NCI-H82 treated with DMSO at 0.1 percent for 48 hours (cell line): Measurements from ENCODE around the gene FAM24B.
"Not testable (repeated sequence)": the region's sequence is repeated elsewhere in the genome, so short reads cannot be mapped to it uniquely, and the experiment has no call there.

Experiments used
- DNase-seq: peaks from one replicate; lab custom pipeline; 2025; ENCODE audit not compliant: unreplicated experiment; lab: John Stamatoyannopoulos, UW

Gene FAM24B, protein sequence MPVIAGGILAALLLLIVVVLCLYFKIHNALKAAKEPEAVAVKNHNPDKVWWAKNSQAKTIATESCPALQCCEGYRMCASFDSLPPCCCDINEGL

DNA sequence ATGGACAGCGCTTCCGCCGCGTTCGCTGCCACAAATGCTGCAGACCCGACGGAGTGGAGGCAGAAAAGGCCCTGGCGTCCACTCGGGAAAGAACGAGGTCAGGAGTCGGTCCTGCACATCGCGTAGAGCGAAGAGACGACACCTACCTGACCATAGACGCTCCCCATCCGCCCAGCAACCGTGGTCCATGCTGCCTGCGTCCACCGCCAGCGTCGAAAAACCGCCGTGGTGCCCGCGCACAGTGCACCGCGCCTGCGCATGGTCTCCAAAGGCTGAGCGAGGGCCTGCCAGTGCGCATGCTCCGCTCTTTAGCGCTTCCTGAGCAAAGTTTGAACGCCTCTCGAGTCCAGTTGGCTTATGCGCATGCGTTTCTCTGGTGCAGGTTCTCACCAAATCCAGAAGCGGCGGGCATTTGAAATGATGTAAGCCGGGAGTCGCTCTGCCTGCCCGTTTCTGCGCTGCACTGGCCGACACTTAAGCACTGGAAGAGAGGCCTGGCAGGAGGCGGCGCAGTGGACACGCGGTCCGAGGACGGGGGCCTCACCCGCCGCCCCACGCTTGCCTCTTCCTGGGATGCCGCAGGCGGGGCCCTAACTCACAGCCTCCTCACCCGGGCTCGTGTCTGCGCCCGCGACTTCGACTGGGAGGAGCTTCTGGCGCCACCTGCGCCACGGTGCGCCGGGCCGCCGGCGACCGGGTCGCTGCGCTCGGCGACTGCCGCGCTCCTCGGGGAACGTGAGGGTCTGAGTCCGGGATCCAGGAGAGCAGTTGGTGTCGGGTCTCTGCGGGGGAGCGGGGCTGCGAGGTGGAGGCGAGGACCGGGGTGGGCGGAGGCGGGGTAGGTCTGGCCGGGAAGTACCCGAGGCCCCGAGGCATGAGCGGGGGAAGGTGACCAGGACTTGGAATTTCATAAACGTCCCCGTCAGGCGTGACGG lies at the start of gene FAM24B:
FAM24B (minus strand) TSS at position 243 of the 935 bp plus-strand sequence. CDS start 29,066 bp downstream, outside the sequence.
- peak; percentile 89 for DNase-seq

DNA sequence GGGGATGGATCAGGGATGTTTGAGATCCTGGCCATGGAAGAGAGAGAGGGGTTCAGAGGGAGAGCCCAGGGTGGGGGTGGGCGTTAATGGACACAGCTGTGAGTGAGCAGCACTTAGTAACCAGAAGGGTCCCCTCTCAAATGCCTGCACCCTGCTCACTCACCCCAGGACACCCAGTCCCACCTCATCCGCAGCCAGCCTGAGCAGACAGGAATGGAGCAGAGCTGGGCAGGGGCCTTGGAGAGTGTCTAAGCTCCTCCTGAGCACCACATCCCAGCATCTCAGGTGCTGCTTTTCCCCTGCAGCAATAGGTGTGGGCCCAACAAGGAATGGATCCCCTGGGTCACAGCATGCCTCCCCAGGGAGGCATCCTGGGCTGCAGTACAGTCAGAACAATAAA lies 36.3 kb upstream of the FAM24B start:
- no peak for DNase-seq

DNA sequence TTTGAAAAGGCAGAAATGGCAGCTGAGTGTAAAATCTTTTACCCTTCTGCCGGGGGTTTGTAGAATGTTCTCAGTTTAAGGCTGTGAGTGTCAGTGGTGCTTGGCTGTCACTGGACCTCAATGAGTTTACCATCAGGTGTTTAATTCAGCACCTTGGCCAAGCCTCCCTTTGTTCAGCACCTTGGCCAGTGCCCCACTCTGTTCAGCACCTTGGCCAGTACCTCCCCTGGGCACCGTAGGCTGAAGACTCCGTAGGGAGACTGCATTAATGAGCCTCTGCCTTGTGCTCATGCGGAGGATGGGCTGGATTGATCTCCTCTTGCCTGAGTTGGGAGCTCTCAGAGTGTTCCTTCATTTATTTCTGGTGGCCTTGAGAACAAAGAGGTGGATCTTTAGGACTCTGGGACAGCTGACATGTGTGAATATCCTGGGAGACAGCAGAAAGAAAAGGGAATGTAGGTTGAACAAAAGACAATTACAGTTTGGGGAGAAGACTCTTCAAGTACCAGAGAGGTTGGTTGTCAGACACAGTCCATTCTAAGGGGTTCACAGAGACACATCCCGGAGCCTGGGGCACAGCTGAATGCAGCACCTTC lies 32.6 kb upstream of the FAM24B start:
- DNase-seq, result no peak

DNA sequence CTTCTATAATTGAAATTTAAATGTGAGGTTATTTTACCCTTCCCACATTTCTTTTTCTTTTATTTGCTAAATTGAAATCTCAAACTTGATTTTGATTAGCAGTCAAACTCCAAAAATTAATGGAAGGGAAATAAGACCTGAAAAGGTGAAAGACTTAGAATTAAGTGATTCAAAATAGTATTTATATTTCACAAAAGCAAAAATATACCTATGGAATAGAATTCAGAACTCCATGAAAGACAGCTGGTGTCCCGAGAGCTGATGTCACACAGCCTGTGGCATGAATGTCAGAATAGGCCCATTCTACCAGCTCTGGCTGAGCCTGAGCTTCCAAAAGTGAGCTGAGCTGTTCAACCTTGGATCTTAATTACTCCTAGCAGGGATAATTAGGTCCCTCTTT lies 30.9 kb upstream of the FAM24B start, which contains the start of gene FAM24A:
FAM24A (plus strand) TSS at position 301 of the 400 bp plus-strand sequence. CDS start 1,025 bp downstream, outside the sequence.
- DNase-seq, result no peak

DNA sequence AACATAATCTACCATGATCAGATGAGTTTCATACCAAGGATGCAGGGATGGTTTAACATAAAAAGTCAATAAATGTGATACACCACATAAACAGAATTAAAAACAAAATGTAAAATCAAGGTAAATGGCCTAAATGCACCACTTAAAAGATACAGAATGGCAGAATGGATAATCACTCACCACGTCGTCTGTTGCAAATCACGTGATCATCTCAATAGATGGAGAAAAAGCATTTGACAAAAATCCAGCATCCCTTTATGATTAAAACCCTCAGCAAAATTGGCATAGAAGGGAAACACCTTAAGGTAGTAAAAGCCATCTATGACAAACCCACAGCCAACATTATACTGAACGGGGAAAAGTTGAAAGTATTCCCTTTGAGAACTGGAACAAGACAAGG lies 24.5 kb upstream of the FAM24B start:
- not testable (repeated sequence) for DNase-seq

DNA sequence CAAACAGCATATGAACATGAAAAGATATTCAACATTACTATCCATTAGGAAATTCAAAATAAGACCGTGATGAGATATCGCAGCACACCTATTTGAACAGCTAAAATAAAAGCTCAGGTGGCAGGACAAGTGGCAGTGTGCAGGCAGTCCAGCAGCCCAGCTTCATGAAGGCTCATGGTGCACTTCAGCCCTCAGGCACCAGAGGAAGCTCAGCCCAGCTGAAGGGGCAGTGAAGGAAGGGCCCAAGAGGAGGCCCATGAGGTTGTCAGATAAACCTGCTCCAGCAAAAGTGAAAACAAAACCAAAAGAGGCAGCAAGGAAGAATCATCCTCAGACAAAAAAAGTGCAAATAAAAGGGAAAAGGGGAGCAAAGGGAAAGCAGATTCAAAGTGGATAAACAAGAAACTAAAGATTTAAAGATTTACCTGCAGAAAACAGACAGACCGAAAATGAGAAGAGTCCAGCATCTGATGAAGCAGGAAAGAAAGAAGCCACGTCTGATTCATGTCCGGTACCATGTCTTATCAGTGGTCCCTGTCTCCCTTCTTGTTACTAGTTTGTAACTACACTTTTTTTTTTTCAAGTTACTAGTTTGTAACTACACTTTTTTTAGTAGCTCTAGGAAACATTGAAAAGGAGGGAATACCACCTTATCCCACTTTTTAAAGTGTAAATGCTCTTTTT lies 15.0 kb upstream of the FAM24B start:
- DNase-seq, result no peak

DNA sequence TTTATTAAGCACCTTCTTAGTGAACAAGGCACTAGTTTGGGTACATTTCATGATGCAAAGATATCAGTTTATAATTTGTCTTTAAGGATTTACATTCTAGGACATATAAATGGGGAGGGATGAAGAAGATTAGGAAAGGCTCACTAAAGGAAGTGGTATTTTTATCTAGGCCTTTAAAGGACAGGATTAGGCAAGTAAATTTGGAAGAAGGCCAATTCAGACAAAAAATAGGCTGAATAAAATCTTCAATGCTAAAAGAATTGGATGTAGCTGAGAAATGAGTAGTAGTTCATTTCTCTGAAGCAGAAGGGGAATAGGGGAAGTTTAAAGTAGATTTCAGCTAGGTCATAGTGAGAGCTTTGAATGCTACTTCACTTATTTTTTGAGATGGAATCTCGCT lies 4.8 kb upstream of the FAM24B start:
- no peak for DNase-seq

DNA sequence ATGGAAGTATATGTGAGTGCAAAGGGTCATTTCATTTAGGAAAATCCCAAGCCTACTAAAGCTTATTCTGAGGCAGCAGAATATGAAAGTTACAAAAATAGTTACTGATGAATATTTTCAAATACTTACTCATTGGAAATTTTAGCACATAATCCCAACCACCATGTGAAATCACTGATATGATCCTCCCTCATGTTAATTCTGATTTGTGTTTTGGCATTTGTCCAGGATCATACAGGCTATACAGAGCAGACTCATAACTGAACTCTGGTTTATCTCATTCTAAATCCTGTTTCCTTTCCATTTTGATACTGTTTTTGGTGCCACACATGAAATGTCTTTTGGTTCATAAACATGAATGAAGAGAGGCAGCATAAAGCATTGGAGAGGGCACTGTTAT lies 3.4 kb upstream of the FAM24B start:
- no peak for DNase-seq

DNA sequence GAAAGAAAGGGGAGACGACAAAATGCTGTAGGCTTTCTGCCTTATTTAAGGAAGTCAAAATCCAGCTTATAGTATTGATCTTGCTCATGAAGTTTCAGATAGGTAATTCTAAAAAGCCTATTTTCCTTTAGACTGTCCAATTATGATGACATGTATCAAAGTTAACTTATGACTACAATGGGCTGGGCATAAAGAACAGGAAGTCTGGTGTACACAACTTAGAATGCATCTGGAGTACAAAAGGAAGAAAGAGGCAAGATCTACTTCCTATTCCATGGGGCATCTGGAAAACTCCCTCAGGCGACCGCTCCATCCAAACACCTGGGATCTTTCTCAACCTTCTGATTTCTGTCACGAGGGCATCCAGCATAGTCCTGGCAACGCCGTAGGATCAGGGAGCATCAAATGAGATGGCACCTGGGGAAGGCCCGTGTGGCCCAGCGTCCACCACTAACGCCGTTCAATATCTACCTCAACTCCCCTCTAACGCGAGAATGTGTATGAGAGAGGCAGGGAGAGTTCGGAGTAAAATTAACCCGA lies 512 bp downstream of the FAM24B start:
- DNase-seq, result no peak

DNA sequence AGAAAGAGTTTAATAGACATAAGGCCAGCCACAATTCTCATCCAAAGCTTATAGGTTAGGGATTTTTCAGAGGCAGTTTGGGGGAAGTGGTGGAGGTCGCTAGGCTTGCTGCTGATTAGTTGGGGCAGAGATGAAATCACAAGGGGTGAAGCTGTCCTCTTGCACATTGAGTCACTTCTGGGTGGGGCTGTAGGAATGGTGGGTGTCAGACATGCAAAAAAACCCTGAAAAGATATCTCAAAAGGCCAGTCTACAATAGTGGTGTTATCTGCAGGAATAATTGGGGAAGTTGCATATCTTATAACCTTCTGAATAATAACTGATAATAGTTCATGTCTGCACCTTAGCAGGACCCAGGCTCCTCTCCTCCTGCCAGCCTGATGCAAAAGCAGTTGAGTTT lies 2.1 kb downstream of the FAM24B start:
- no peak for DNase-seq

DNA sequence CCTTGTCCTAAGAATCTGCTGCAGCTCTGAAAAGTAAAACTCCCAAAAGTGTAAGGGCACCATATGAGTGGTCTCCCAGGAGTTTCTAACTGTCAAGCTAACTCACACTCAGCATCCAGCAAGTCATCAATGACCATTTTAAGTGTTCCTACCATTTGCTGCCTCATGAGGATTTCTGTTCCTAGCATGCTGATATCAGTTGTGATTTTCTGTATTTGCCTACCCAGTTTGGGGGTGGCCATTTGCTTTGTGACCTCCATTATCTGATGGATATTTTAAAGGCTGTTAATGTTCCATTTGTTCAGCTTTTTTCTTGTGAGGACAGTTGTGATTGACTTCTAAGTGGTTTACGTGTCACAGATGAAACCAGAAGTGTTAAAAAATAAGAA lies 2.9 kb downstream of the FAM24B start:
- no peak for DNase-seq

DNA sequence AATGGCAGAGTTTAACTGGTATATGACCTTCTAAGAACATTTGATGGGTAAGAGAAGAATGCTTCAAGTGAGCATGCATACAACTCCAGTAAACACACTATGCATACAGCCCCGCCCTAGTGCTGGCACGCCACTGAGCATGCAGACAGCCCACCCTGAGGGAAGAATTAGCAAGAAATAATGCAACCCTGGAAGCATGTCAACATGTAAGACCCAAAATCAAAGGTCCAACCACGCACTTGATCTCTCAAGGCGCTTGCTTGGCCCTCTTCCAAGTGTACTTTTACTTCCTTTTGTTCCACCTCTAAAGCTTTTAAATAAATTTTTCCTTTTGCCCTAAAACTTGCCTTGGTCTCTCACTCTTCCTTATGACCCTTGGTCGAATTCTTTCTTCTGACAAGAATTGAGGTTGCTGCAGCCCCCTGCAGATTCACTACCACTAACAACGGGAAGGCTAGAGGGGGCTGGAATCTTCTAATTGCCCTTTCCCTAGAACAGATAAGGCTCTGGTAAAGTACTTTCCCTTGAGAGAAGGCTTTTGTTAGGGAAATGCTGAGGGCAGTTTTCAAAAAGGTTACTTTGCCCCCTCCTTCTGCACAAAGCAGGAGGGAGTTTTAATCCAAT lies 3.4 kb downstream of the FAM24B start:
- DNase-seq, result no peak

DNA sequence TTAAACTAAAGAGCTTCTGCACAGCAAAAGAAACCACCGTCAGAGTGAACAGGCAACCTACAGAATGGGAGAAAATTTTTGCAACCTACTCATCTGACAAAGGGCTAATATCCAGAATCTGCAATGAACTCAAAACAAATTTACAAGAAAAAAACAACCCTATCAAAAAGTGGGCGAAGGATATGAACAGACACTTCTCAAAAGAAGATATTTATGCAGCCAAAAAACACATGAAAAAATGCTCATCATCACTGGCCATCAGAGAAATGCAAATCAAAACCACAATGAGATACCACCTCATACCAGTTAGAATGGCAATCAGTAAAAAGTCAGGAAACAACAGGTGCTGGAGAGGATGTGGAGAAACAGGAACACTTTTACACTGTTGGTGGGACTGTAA lies 7.4 kb downstream of the FAM24B start:
- not testable (repeated sequence) for DNase-seq

DNA sequence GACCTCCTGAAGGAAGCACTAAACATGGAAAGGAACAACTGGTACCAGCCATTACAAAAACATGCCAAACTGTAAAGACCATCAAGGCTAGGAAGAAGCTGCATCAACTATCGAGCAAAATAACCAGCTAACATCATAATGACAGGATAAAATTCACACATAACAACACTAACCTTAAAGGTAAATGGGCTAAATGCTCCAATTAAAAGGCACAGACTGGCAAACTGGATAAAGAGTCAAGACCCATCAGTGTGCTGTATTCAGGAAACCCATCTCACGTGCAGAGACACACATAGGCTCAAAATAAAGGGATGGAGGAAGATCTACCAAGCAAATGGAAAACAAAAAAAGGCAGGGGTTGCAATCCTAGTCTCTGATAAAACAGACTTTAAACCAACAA lies 10.6 kb downstream of the FAM24B start:
- DNase-seq, result not testable (repeated sequence)

DNA sequence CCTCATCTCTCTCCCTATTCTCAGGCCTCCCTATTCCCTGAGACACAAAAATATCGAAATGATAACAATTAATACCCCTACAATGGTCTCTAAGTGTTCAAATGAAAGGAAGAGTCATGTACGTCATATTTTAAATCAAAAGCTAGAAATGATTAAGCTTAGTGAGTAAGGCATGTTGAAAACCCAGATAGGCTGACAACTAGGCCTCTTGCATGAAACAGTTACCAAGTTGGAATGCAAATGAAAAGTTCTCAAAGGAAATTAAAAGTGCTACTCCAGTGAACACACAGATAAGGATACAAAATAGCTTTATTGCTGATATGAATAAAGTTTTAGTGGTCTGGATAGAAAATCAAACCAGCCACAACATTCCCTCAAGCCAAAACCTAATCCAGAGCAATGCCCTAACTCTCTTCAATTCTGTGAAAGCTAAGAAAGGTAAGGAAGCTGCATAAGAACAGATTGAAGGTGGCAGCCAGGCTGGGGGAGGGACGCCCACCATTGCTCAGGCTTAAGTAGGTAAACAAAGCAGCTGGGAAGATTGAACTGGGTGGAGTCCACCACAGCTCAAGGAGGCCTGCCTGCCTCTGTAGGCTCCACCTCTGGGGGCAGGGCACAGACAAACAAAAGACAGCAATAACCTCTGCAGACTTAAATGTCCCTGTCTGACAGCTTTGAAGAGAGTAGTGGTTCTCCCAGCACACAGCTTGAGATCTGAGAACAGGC lies 12.5 kb downstream of the FAM24B start:
- not testable (repeated sequence) for DNase-seq

DNA sequence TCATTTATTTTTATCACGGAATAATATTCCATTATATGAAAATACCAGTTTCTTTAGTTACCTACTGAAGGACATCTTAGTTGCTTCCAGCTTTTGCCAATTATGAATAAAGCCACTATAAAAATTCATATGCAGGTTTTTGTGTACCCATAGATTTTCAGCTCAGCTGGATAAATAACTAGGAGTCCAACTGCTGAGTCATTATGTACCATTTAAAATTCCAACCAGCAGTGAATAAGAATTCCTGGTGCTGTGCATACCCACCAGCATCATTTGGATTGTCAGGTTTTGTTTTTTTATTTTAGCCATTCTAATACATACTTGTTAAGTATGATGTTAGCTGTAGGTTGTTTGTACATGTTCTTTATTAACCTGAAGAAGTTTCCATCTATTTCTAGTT lies 14.5 kb downstream of the FAM24B start:
- no peak for DNase-seq

DNA sequence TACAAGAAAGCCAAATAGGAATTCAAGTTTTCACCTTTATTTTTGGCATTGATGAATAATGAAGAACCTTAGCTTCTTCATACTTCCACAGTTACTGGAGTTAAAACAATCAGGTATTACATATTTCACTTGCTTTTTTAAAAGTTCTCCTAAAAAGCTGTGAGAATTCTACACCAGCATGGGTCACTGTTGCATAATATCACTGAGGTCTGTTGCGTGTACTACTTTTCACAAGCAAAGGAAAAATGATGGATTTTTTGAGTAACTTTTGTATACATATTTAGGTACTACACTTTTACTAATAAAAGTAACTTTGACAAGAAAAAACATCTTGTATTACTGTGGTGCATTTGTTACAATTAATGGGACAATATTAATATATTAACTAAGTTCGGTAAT lies 15.2 kb downstream of the FAM24B start:
- DNase-seq, result no peak

DNA sequence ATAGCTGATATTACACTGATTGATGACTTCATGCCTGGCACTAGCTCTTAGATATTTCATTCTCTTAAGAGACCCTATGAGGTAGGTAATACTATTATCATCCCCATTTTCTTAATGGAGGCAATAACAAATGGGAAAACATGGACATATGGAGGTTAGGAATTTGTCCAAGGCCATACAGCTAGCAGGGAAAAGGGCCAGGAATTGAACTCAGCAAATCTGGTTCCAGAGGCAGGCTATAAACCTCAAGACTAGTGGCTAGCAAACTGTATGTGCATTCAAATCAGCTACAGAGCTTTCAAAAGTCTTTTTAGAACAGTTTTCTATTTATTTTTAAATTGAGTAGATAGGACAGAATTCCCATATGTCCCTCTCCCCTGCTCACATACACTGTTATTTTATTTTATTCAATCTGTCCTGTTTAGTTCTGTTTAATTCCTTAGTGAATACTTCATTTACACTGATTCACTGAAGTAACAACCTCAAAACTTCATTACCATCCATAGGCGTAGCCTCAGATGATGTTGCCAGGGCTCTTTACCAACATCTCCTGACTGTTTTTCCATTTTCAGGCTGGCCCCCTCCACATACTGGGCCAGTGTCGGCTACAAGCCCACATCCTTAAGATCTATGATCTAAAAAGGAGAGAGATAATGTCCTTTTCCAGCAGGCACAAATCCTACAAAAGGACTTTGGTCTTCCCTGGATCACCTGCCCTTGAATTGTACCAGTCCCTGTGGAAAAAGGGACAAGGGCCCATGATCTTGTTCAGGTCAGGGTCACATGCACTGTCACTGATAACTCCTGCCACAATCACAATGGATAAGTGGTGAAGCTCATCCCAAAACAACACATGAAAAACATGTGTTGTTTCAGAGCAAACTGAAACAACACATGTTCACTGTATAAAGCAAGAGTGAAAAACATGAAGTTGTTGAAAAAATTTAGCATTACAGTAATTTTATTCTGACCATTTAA lies 15.9 kb downstream of the FAM24B start:
- no peak for DNase-seq

DNA sequence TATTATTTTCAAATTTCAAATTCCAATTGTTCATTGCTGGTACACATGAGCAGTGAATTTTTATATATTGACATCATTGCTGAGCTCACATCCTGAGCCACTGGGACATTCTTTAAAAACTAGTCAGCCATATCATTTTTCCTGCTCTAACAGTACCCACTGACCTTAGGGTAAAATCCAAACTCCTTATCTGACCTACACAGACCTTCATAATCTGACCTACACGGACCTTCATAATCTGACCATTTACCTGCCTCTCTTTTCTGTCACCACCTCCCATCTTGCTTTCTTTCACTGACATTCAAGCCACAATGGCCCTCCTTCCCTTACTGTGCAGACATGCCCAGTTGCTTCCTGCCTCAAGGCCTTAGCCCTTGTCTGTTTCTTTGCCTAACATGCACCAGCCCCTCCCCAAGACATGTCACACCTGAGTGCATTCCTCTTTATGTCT lies 17.6 kb downstream of the FAM24B start:
- DNase-seq, result no peak
